ENCODE results near the gene MRPL43. TPM values are rescaled to one million over a fixed set of nuclear protein-coding genes. Genes with fewer than 3 reads are reported as not detected.

The MRPL43 gene
- total and polyA plus RNA-seq, 10 of the 15 experiments (the other 5 are each of a cell fraction or from before 2014, with no cell fraction given): 16.6 to 108 (median 65.1) TPM

DNA sequence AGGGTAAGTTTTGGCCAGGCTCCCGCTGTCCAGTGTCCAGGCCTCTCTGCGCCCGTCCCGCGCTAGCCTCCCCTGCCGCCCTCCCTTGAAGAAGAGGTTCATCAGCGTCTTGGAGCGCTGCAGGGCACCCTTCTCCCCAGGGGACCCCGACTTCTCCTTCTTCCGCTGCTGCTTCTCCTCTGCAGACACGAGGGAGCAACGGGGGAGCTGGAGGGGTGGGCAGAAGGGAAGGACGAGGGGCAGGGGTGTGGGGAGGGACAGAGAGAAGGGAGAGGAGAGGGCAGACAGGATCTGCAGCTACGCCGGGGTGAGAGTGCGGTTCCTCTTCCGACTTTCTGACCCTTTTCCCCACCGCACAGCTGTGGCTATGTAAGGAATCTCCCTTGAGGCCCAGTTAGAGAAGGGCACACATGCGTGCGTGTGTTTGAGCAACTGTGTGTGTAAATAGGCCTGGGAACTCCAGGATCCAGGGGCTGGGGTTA lies 30.9 kb upstream of the MRPL43 start (continued):
- TF ChIP-seq, protein P1, sequence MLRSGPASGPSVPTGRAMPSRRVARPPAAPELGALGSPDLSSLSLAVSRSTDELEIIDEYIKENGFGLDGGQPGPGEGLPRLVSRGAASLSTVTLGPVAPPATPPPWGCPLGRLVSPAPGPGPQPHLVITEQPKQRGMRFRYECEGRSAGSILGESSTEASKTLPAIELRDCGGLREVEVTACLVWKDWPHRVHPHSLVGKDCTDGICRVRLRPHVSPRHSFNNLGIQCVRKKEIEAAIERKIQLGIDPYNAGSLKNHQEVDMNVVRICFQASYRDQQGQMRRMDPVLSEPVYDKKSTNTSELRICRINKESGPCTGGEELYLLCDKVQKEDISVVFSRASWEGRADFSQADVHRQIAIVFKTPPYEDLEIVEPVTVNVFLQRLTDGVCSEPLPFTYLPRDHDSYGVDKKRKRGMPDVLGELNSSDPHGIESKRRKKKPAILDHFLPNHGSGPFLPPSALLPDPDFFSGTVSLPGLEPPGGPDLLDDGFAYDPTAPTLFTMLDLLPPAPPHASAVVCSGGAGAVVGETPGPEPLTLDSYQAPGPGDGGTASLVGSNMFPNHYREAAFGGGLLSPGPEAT (IDR thresholded peaks at IDR 0.05; ENCODE audit: low read depth): 0 out of 2 replicates have a peak, but pooled peaks have one; percentile 20
- TF ChIP-seq TAF1 (IDR thresholded peaks at IDR 0.05; ENCODE audit: borderline replicate concordance, low read depth, low read length) (no peak), YBX1 (IDR thresholded peaks at IDR 0.05) (no peak)

DNA sequence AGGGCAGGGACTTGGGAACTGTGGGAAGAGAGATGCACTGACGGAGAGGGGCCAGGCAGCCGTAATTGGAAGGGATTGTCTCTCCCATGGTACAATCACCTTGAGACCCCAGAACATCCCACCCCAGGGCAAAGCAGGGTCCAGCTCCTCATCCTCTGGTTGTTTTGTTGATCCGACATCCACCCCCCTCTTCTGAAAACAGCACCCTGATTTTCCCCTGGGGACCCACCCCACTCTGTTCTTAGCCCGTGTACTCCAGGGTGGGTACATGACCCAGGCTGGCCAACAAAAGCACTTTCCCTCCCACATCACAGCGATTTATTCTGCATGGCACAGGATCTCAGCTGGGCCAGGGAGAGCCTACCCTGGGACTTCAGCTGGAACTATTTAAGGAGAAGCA lies 29.5 kb upstream of the MRPL43 start:
- Histone ChIP-seq H3K79me2 (ENCODE audit: control insufficient read depth, insufficient read depth, low read length) (no peaks in the 10 kb centered on the region), H3K4me3 (no peak overlapping the region), H3K27ac (ENCODE audit: control insufficient read depth, insufficient read depth) (no peak overlapping the region), H3K9ac (ENCODE audit: control insufficient read depth, insufficient read depth, low read length) (no peak overlapping the region), H3K36me3 (ENCODE audit: control insufficient read depth in 2 of 2, insufficient read depth in 2 of 2, low read length in 1 of 2) (no peaks in the 10 kb centered on the region), H3K9me3 (replicated peaks; ENCODE audit: control insufficient read depth, insufficient read depth, low read length) (no peaks in the 10 kb centered on the region), H3K27me3 (replicated peaks in 1 of 2; ENCODE audit: control insufficient read depth in 2 of 2, insufficient read depth in 2 of 2, low read length in 1 of 2) (peaks cover 10% of the 10 kb centered on the region in 2 experiments), H2AFZ (ENCODE audit: control insufficient read depth, low read depth, low read length) (no peak overlapping the region), H4K20me1 (ENCODE audit: control insufficient read depth, insufficient read depth) (no peaks in the 10 kb centered on the region), H3K4me1 (ENCODE audit: control insufficient read depth, insufficient read depth, low read length) (peaks cover 11% of the 10 kb centered on the region), H3K4me2 (ENCODE audit: control insufficient read depth, insufficient read depth) (no peak overlapping the region)
- TF ChIP-seq, protein P2, sequence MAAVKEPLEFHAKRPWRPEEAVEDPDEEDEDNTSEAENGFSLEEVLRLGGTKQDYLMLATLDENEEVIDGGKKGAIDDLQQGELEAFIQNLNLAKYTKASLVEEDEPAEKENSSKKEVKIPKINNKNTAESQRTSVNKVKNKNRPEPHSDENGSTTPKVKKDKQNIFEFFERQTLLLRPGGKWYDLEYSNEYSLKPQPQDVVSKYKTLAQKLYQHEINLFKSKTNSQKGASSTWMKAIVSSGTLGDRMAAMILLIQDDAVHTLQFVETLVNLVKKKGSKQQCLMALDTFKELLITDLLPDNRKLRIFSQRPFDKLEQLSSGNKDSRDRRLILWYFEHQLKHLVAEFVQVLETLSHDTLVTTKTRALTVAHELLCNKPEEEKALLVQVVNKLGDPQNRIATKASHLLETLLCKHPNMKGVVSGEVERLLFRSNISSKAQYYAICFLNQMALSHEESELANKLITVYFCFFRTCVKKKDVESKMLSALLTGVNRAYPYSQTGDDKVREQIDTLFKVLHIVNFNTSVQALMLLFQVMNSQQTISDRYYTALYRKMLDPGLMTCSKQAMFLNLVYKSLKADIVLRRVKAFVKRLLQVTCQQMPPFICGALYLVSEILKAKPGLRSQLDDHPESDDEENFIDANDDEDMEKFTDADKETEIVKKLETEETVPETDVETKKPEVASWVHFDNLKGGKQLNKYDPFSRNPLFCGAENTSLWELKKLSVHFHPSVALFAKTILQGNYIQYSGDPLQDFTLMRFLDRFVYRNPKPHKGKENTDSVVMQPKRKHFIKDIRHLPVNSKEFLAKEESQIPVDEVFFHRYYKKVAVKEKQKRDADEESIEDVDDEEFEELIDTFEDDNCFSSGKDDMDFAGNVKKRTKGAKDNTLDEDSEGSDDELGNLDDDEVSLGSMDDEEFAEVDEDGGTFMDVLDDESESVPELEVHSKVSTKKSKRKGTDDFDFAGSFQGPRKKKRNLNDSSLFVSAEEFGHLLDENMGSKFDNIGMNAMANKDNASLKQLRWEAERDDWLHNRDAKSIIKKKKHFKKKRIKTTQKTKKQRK (IDR thresholded peaks at IDR 0.05; ENCODE audit: low read depth, low read length): no peak
- in situ Hi-C loops (cut with MboI) (no loop called here), intact Hi-C loops (cut with micrococcal nuclease; ENCODE audit: unreplicated experiment) (no loop called here)
- POLR2A ChIA-PET: no interaction called here
- no peak for DNase-seq (ENCODE audit: low read depth, low spot score)
- no peak for ATAC-seq
- 52% methylated on average over 5 of the region's 5 CpGs for WGBS (ENCODE audit: insufficient coverage, insufficient replicate concordance, low lambda C conversion rate, missing lambda C conversion rate)
- RAD21 ChIA-PET (ENCODE audit: unreplicated experiment): interaction anchor here (2.6 kb wide), 2 partner anchors 19 to 125 kb away, joined by 11 read pairs; no protein-coding TSS in a partner anchor
- no TSS peak for BruUV-seq (replicated peaks)
- CTCF ChIA-PET: interaction anchor here (0.9 to 6.8 kb wide), 16 partner anchors 10 to 78 kb away, joined by 3 to 91 read pairs (median 16); partner anchors contain the start of genes LZTS2, MRPL43, PDZD7 and SFXN3
- SMC1A ChIA-PET (ENCODE audit: uncharacterized antibody, unreplicated experiment): interaction anchor here (1.4 to 1.6 kb wide), 2 partner anchors 42 to 126 kb away, joined by 3 read pairs; no protein-coding TSS in a partner anchor
- no peak for FAIRE-seq

Measured in GM12878 (cell line).